WI38 (cell line): Measurements from ENCODE around the gene PMPCA.

Experiments
- H3K4me3 ChIP-seq: 2 replicates; pipeline ENCODE4 v1.5.1; 2011; ENCODE audit warnings: low read depth, mild to moderate bottlenecking, control low read depth, low read length
- TF ChIP-seq, protein P1 (sequence below): IDR thresholded peaks from 2 replicates; pipeline ENCODE4 v1.5.1; 2012; ENCODE audit warnings: low read depth, mild to moderate bottlenecking, control low read depth, low read length

Gene PMPCA

DNA sequence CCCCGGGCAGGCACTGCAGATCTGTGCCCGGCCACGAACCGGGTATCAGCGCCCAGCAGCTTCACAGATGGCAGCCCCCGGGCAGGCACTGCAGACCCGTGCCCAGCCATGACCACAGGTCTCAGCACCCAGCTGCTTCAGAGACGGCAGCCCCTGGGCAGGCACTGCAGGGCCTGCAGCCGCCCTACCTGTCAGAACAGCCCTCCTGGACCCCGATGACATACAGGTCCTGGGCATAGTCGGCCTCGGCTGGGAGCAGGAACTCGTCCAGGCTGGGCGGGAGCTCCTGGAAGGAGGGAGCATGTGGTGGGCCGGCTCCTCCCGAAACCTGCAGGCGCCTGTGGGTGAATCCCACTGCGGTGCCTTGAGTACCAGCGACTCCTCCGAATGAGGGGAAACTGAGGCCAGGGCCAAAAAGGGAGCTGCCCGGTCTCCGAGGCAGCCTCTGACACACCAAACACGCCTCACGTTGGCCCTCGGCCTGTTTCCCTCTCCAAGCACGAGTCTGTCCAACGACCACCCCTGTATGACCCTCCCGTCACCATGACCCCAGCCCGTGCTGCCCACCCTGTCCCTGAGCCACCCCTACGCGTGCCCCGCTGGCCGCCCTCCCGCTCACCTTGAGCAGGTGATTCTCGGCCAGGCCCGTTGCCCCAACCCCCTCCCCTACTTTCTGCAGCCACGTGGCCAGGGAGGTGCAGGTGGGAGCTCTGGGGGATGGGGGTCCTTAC, 23.6 kb downstream of the PMPCA start:
- H3K4me3 ChIP-seq, result no peak overlapping the region
- TF ChIP-seq, protein P1, sequence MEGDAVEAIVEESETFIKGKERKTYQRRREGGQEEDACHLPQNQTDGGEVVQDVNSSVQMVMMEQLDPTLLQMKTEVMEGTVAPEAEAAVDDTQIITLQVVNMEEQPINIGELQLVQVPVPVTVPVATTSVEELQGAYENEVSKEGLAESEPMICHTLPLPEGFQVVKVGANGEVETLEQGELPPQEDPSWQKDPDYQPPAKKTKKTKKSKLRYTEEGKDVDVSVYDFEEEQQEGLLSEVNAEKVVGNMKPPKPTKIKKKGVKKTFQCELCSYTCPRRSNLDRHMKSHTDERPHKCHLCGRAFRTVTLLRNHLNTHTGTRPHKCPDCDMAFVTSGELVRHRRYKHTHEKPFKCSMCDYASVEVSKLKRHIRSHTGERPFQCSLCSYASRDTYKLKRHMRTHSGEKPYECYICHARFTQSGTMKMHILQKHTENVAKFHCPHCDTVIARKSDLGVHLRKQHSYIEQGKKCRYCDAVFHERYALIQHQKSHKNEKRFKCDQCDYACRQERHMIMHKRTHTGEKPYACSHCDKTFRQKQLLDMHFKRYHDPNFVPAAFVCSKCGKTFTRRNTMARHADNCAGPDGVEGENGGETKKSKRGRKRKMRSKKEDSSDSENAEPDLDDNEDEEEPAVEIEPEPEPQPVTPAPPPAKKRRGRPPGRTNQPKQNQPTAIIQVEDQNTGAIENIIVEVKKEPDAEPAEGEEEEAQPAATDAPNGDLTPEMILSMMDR, result no peak

DNA sequence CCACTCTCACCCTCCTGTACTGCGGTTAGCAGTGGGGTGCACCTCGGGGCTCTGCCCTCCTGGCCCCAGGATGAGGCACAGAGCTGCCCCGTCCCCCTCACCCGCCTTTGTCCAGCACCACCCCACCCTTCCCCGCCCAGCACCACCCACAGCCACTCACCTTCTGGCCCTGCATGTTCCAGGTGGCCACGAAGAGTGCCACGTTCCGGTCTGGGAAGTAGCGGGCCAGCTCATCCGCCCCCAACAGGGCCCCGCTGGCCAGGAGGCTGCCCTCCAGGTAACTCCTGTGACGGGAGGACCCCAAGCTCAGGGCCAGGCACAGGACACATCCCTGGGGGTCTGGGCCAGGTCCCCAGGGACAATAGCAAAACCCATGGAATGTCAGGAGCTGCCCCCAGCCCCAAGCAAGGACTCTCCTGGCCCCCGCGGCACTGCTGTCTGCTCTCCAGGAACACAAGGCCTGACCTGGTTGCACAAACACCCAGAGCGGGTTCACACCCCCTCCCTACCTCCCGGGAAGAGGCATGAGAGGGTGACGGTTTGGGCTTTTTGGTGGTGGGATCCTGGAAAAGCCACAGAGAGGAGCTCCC, 24.2 kb downstream of the PMPCA start:
- TF ChIP-seq, protein P1, result no peak
- H3K4me3 ChIP-seq, result no peak overlapping the region

DNA sequence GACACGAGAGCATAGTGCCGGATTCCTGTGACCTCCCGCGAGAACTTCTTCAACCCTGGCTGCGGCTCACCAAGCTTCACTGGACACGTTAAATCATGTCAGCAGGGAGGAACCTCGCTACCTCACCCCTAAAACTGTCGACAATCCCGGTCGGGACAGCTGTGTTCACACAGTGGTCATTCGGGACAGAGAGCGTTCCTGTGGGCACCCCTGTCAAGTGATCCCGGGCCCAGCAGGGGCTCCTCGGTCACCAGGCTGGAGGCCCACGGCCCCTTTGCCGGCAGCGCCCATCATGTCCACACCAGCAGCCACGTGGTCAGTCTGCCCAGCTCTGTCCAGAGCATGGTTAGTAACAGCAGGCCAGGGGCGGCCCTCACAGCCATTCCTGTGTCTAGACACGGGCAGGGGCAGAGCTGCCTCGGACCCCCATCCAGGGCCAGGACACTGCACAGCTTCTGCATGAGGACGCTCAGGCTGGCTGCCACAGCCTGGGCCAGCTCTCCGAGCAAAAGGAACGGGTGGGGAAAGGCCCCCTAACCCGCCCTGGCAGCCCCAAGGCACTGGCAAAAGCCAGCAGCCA, 25.7 kb downstream of the PMPCA start:
- TF ChIP-seq, protein P1, result no peak
- no peak overlapping the region for H3K4me3 ChIP-seq

DNA sequence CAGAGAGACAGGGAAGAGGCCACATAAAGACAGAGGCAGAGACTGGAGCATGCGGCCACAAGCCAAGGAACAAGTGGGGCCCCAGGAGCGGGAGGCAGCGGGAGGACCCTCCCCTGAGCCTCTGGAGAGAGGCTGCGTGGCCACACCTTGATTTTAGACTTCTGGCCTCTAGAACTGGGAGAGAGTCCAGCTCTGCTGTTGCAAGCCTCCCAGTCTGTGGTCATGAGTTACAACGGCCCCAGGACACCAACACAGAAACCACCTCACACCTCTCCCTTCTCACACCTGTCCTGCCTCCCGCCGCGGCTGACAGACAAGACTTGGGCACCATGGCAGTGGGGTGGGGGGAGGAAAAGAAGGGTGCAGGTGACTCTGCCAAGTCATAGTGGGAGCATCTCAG, 27.0 kb downstream of the PMPCA start:
- TF ChIP-seq, protein P1, result no peak
- H3K4me3 ChIP-seq, result peak overlapping the region; percentile 82

DNA sequence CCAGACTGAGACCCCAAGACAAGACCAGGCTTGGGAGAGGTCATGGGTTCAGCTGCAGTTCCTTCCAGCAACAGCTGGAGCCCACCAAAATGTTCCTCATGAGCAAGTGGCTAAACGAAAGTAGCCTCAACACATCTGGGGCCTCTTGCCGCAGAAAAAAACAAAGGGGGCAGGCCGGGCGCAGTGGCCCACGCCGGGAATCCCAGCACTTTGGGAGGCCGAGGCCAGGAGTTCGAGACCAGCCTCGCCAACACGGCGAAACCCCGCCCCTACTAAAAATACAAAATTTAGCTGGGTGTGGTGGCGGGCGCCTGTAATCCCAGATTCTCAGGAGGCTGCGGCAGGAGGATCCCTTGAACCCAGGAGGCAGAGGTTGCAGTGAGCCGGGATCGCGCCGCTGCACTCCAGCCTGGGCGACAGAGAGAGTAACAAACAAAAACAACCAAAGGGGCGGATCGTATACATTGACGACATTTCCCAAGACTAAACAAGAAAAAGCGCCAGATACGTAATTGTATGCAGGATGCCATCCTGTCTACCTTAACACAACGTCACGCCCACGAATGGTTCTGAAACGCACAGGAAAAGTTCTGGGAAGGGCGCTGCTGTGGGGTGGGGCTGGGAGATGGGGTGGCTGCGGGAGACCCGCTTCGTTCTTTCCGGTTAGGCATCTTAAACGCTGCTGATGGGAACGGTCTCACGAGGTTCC, 27.5 kb downstream of the PMPCA start:
- H3K4me3 ChIP-seq, result peak overlapping the region; percentile 82
- TF ChIP-seq, protein P1, result no peak

DNA sequence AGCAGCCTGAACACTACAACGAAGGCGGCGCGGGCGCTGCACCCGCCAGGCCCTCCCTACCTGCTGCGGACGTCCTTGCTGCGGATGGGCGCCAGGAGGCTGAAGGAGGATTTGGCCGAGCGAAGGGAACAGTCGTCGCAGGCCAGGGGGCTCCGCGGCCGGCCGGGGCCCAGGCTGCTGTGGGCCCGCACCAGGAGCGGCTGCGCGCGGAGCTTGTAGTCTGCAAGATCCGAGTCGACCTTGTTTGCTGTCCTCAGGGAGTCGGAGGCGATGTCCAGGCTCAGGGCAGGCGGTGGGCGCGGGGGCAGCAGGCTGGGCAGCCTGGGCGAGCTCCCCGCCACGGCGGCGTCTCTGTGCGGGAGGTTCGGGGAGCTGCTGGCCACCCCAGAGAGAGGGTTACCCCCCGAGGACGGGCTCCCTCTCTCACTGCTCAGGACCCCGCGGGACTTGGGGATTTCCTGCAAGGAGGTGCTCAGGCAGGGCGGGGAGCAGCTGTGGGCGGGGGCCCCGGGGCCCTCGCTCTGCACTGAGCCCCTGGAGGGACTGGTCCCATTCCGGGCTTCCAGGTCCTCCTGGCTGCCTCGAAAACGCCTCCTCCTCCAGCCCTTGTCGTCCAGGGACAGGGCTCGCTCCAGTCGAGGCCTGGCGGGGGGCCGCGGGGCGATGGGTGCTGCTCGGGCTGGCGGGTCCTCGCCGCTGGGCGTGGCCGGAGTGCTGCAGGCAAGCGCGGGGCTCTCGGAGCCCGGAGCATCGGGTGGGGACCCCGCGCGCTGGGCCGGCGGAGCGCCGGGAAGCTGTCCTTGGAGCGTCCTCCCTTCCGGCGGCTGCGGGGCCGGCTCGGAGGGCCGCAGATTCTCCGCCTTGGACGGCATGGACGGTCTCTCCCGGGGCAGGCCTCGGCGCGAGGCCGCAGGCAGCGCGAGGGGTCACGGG, 28.4 kb downstream of the PMPCA start:
- H3K4me3 ChIP-seq, result peak overlapping the region; percentile 82
- TF ChIP-seq, protein P1, result no peak
